GM19240 (cell line): ENCODE data around the gene CBX1.
A peak's percentile ranks its signal among the peaks of the same experiment; 100 is the strongest.

ENCODE experiments used
- DNase-seq: peaks from one replicate; pipeline ENCODE4 v3.0.0; 2011; ENCODE audit warnings: low spot score; ENCODE audit not compliant: insufficient read length

CBX1 gene

GRCh38 chr17:48027322-48027981 lies 73.8 kb downstream of the CBX1 start:
- no peak for DNase-seq

DNA sequence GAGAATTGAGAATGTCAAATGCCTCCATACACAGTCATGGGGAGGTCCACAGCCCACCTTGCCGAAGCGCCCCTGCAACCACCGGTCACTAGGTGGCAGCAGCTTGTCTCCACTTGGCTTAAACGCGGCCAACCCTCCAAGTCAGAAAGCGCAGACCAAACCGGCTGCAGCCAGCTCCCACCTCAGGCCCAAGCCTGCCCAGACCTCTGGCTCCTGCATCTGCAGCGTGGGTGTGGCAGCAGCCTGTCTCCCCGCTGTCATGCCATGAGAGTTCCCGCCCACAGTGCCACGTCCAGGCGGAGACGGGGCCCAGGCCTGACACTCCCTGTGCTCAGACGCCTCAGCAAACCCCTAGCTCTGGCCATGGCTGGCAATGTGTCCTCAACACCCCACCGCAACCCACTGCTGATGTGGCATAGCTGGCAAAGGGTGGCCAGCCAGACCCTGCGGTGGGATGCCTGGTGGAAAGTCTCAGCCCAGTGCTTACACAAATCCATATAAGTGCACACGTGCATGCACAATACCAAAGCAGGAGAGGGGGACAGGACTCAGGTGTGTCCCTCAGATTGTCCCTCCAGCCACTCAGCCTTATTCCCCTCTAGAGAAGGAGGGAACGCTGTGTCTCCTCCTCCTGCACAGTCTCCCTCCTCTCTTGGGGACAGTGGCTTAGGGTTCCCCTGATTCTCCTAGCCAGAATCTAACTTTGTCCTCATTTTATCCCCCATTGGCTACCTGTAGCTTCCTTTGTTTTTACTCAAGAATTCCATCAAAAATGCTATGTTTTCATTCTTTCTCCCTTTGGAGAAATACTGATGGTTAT lies 74.6 kb downstream of the CBX1 start:
- peak; percentile 73 for DNase-seq

- DNase-seq, result no peak
These were observed 75.3 kb downstream of the CBX1 start for GRCh38 chr17:48025904-48026501.

- DNase-seq, result peak; percentile 76
These were observed 76.0 kb downstream of the CBX1 start for GRCh38 chr17:48025040-48025903.

GRCh38 chr17:48024149-48025039 lies 76.9 kb downstream of the CBX1 start:
- DNase-seq, result no peak

- DNase-seq, result no peak
These were observed 77.7 kb downstream of the CBX1 start for GRCh38 chr17:48023400-48024148.

GRCh38 chr17:48022901-48023300 lies 78.4 kb downstream of the CBX1 start:
- DNase-seq, result no peak

DNA sequence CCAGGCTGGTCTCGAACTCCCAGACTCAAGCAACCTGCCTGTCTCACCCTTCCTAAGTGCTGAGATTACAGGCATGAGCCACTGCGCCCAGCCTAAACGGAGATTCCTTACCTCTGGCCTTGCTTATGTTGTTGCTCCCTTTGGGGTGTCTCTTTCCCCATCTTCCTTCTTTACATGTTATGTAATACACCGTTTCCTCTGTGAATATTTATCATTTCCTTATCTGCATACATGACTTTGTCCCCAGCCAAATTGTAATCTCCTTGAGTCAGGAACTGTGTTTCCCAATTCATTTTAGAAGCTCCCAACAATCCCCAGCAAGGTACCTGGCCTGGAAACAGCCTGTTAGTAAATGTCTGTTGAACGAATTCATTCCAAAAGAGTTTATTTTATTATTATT lies 79.3 kb downstream of the CBX1 start:
- no peak for DNase-seq
